HepG2 (cell line): ENCODE data around the gene NEU4. TPM values are rescaled to one million over a fixed set of nuclear protein-coding genes. Genes with fewer than 3 reads are reported as not detected.

Experiments
- GLI4 ChIP-seq: sonication (generic); formaldehyde crosslinking; IDR thresholded peaks from 2 replicates; pipeline ENCODE4 v1.5.1; 2020; ENCODE audit warnings: missing genetic modification reagents, mild to moderate bottlenecking, moderate library complexity, borderline replicate concordance
- KDM1A ChIP-seq: IDR thresholded peaks from 2 replicates; pipeline ENCODE4 v1.6.1; 2016; ENCODE audit warnings: missing compliant biosample characterization
- NCOA2 ChIP-seq: sonication (generic); formaldehyde crosslinking; IDR thresholded peaks from 2 replicates; pipeline ENCODE4 v1.8.0; 2022; ENCODE audit warnings: inconsistent platforms
- PAXIP1 ChIP-seq: sonication (generic); formaldehyde crosslinking; conservative IDR thresholded peaks from 2 replicates; pipeline ENCODE4 v1.4.0; 2020; ENCODE audit warnings: mild to moderate bottlenecking, missing genetic modification reagents, moderate library complexity
- SATB2 ChIP-seq: sonication (generic); formaldehyde crosslinking; IDR thresholded peaks from 2 replicates; pipeline ENCODE4 v1.5.0; 2020; ENCODE audit warnings: missing genetic modification reagents
- ZBTB7B ChIP-seq: sonication (generic); formaldehyde crosslinking; IDR thresholded peaks from 2 replicates; pipeline ENCODE4 v1.4.0; 2020; ENCODE audit warnings: missing genetic modification reagents
- ZMYM3 ChIP-seq: sonication (generic); formaldehyde crosslinking; IDR thresholded peaks from 2 replicates; pipeline ENCODE4 v1.5.1; 2020; ENCODE audit warnings: mild to moderate bottlenecking, missing genetic modification reagents
- ZNF275 ChIP-seq: sonication (generic); formaldehyde crosslinking; IDR thresholded peaks from 2 replicates; pipeline ENCODE4 v1.8.0; 2022; ENCODE audit warnings: missing genetic modification reagents, mild to moderate bottlenecking, inconsistent platforms, borderline replicate concordance
- ZNF605 ChIP-seq: sonication (generic); formaldehyde crosslinking; IDR thresholded peaks from 2 replicates; pipeline ENCODE4 v1.8.0; 2022; ENCODE audit warnings: mild to moderate bottlenecking, missing genetic modification reagents
- ZNF644 ChIP-seq: IDR thresholded peaks from 2 replicates; pipeline ENCODE4 v1.6.1; 2016; ENCODE audit warnings: low read depth
- ZNF691 ChIP-seq: sonication (generic); formaldehyde crosslinking; IDR thresholded peaks from 2 replicates; pipeline ENCODE4 v1.4.0; 2020; ENCODE audit warnings: missing genetic modification reagents, low read depth, mild to moderate bottlenecking, borderline replicate concordance
- ZNF788 ChIP-seq: sonication (generic); formaldehyde crosslinking; IDR thresholded peaks from 2 replicates; pipeline ENCODE4 v1.5.0; 2020; ENCODE audit warnings: mild to moderate bottlenecking, missing genetic modification reagents, borderline replicate concordance
- ZNF839 ChIP-seq: sonication (generic); formaldehyde crosslinking; IDR thresholded peaks from 2 replicates; pipeline ENCODE4 v1.4.0; 2020; ENCODE audit warnings: missing genetic modification reagents, mild to moderate bottlenecking, borderline replicate concordance
- polyA plus RNA-seq, 8 experiments: library from polyadenylated mRNA; depleted of rRNA in 3 of 8; stranded (reverse) in 7 of 8; unstranded in 1 of 8; fragments of >200 nt; fragmentation: Illumina TruSeq in 4 of 8; extraction: Trizol in 4 of 8; gene quantifications; 2 replicates each; pipeline versions ENCODE4 v1.2.1 to v1.2.3, GENCODE V29; 2011 to 2016; ENCODE audit warnings: low read depth in 4 of 8, missing spikeins in 1 of 8, mixed read lengths in 1 of 8; ENCODE audit not compliant: insufficient read depth in 1 of 8
- total RNA-seq, 5 experiments: library from RNA; depleted of rRNA; stranded (reverse); fragments of >200 nt; fragmentation: Illumina TruSeq; extraction: Trizol; gene quantifications; 2 replicates each; pipeline ENCODE4 v1.2.3, GENCODE V29; 2016; ENCODE audit warnings: low read depth in 1 of 5
- TF ChIP-seq, protein P1 (sequence below): sonication (generic); formaldehyde crosslinking; IDR thresholded peaks from 2 replicates; pipeline ENCODE4 v1.5.1; 2020; ENCODE audit warnings: mild to moderate bottlenecking, missing genetic modification reagents
- TF ChIP-seq, protein P2 (sequence below): sonication (generic); formaldehyde crosslinking; conservative IDR thresholded peaks from 2 replicates; pipeline ENCODE4 v1.4.0; 2020; ENCODE audit warnings: missing genetic modification reagents
- TF ChIP-seq, protein P3 (sequence below): sonication (generic); formaldehyde crosslinking; IDR thresholded peaks from 2 replicates; pipeline ENCODE4 v1.9.0; 2021; ENCODE audit warnings: missing genetic modification reagents, mild to moderate bottlenecking, borderline replicate concordance
- TF ChIP-seq, protein P4 (sequence below): IDR thresholded peaks from 2 replicates; pipeline ENCODE4 v1.6.1; 2016; ENCODE audit warnings: low read depth, borderline replicate concordance

NEU4 gene
- total and polyA plus RNA-seq, 2 of the 13 experiments (the other 11 are each of a cell fraction or from before 2014, with no cell fraction given) = 53.5 to 107 TPM

GRCh38 chr2:241760301-241760771 is 48.7 kb upstream of the NEU4 start (continued):
- TF ChIP-seq, protein P1, sequence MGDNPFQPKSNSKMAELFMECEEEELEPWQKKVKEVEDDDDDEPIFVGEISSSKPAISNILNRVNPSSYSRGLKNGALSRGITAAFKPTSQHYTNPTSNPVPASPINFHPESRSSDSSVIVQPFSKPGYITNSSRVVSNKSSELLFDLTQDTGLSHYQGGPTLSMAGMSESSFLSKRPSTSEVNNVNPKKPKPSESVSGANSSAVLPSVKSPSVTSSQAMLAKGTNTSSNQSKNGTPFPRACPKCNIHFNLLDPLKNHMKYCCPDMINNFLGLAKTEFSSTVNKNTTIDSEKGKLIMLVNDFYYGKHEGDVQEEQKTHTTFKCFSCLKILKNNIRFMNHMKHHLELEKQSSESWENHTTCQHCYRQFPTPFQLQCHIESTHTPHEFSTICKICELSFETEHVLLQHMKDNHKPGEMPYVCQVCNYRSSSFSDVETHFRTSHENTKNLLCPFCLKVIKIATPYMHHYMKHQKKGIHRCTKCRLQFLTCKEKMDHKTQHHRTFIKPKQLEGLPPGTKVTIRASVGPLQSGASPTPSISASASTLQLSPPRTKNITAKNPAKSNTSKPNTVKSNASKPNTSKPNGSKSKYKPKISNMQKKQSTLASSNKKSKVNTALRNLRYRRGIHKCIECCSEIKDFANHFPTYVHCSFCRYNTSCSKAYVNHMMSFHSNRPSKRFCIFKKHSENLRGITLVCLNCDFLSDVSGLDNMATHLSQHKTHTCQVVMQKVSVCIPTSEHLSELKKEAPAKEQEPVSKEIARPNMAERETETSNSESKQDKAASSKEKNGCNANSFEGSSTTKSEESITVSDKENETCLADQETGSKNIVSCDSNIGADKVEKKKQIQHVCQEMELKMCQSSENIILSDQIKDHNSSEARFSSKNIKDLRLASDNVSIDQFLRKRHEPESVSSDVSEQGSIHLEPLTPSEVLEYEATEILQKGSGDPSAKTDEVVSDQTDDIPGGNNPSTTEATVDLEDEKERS (CRISPR knock-in tag) = peak; percentile 84; the same call in 1 of the 2 replicates
- no peak for TF ChIP-seq SATB2 (CRISPR knock-in tag)
- TF ChIP-seq ZBTB7B (CRISPR knock-in tag) = no peak
- peak; percentile 78; the same call in 1 of the 2 replicates for TF ChIP-seq KDM1A
- TF ChIP-seq, protein P2, sequence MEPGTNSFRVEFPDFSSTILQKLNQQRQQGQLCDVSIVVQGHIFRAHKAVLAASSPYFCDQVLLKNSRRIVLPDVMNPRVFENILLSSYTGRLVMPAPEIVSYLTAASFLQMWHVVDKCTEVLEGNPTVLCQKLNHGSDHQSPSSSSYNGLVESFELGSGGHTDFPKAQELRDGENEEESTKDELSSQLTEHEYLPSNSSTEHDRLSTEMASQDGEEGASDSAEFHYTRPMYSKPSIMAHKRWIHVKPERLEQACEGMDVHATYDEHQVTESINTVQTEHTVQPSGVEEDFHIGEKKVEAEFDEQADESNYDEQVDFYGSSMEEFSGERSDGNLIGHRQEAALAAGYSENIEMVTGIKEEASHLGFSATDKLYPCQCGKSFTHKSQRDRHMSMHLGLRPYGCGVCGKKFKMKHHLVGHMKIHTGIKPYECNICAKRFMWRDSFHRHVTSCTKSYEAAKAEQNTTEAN = no peak
- TF ChIP-seq ZNF839 (CRISPR knock-in tag) = 0 out of 2 replicates have a peak, but pooled peaks have one; percentile 39
- no peak for TF ChIP-seq ZNF691
- TF ChIP-seq ZNF788 = 0 out of 2 replicates have a peak, but pooled peaks have one; percentile 30
- TF ChIP-seq PAXIP1 (CRISPR knock-in tag) = no peak
- TF ChIP-seq ZMYM3 = peak; percentile 97
- TF ChIP-seq ZNF644 (CRISPR knock-in tag) = no peak
- TF ChIP-seq GLI4 = no peak
- TF ChIP-seq, protein P3, sequence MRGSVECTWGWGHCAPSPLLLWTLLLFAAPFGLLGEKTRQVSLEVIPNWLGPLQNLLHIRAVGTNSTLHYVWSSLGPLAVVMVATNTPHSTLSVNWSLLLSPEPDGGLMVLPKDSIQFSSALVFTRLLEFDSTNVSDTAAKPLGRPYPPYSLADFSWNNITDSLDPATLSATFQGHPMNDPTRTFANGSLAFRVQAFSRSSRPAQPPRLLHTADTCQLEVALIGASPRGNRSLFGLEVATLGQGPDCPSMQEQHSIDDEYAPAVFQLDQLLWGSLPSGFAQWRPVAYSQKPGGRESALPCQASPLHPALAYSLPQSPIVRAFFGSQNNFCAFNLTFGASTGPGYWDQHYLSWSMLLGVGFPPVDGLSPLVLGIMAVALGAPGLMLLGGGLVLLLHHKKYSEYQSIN (CRISPR knock-in tag) = no peak
- no peak for TF ChIP-seq ZNF275 (CRISPR knock-in tag)
- TF ChIP-seq, protein P4, sequence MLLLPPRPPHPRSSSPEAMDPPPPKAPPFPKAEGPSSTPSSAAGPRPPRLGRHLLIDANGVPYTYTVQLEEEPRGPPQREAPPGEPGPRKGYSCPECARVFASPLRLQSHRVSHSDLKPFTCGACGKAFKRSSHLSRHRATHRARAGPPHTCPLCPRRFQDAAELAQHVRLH (CRISPR knock-in tag) = no peak
- no peak for TF ChIP-seq NCOA2 (CRISPR knock-in tag)
- no peak for TF ChIP-seq ZNF605 (CRISPR knock-in tag)
